ENCODE data around the gene IVNS1ABP.
A peak's percentile ranks its signal among the peaks of the same experiment; 100 is the strongest.
"Not testable (repeated sequence)": the region's sequence is repeated elsewhere in the genome, so short reads cannot be mapped to it uniquely, and the experiment has no call there.

The IVNS1ABP gene

GRCh38 chr1:185328255-185328654 lies 11.2 kb upstream of the IVNS1ABP start:
- DNase-seq, result no peak

GRCh38 chr1:185325413-185325812 lies 8.4 kb upstream of the IVNS1ABP start:
- DNase-seq, result no peak

GRCh38 chr1:185324118-185324517 lies 7.1 kb upstream of the IVNS1ABP start:
- DNase-seq, result no peak

- DNase-seq, result no peak
Observed at GRCh38 chr1:185322636-185323035, 5.6 kb upstream of the IVNS1ABP start.

GRCh38 chr1:185321653-185322221 lies 4.7 kb upstream of the IVNS1ABP start:
- DNase-seq, result not testable (repeated sequence)

GRCh38 chr1:185321104-185321503 lies 4.1 kb upstream of the IVNS1ABP start:
- DNase-seq, result not testable (repeated sequence)

- no peak for DNase-seq
Observed at GRCh38 chr1:185319139-185319475, 2.1 kb upstream of the IVNS1ABP start.

GRCh38 chr1:185318431-185319138 lies 1.5 kb upstream of the IVNS1ABP start:
- no peak for DNase-seq

- no peak for DNase-seq
Observed at GRCh38 chr1:185317886-185318310, 855 bp upstream of the IVNS1ABP start.

- DNase-seq, result peak; percentile 78
Observed at GRCh38 chr1:185316163-185317033, 645 bp downstream of the IVNS1ABP start.

- DNase-seq, result peak; percentile 15
Observed at GRCh38 chr1:185315445-185316071, 1.5 kb downstream of the IVNS1ABP start.

- DNase-seq, result no peak
Observed at GRCh38 chr1:185314411-185314810, 2.6 kb downstream of the IVNS1ABP start.

GRCh38 chr1:185312361-185313138 lies 4.5 kb downstream of the IVNS1ABP start:
- no peak for DNase-seq

GRCh38 chr1:185311589-185312225 lies 5.3 kb downstream of the IVNS1ABP start:
- peak; percentile 59 for DNase-seq

- DNase-seq, result no peak
Observed at GRCh38 chr1:185309566-185309965, 7.5 kb downstream of the IVNS1ABP start.

GRCh38 chr1:185308126-185308525 lies 8.9 kb downstream of the IVNS1ABP start:
- DNase-seq, result no peak

GRCh38 chr1:185305419-185305818 lies 11.6 kb downstream of the IVNS1ABP start:
- no peak for DNase-seq

GRCh38 chr1:185300152-185300551 lies 16.9 kb downstream of the IVNS1ABP start:
- no peak for DNase-seq

GRCh38 chr1:185297982-185298381 lies 19.1 kb downstream of the IVNS1ABP start:
- DNase-seq, result no peak

GRCh38 chr1:185295091-185295490 lies 22.0 kb downstream of the IVNS1ABP start:
- no peak for DNase-seq

- DNase-seq, result no peak
Observed at GRCh38 chr1:185293967-185294542, 23.0 kb downstream of the IVNS1ABP start.

GRCh38 chr1:185292237-185292636 lies 24.8 kb downstream of the IVNS1ABP start:
- DNase-seq, result no peak

Data from HCEC 1CT (cell line).